Measurements from ENCODE around the gene EPHA7.

EPHA7 gene

GRCh38 chr6:93294879-93295278 lies 124.5 kb downstream of the EPHA7 start:
- Histone ChIP-seq H3K9me3 (no peaks in the 10 kb centered on the region), H3K4me3 (no peak overlapping the region), H3K36me3 (replicated peaks) (no peaks in the 10 kb centered on the region), H3K4me1 (peaks cover 3% of the 10 kb centered on the region; the same call in 1 of the 2 replicates), H3K27me3 (ENCODE audit: low read depth) (no peaks in the 10 kb centered on the region)
- in situ Hi-C loops (cut with MboI; ENCODE audit: low sequenced_read_pairs): no loop called here
- no peak for DNase-seq (ENCODE audit: low spot score in 2 of 2)

- DNase-seq (ENCODE audit: low spot score in 2 of 2): no peak
- Histone ChIP-seq H3K27me3 (ENCODE audit: low read depth) (no peaks in the 10 kb centered on the region), H3K4me1 (peaks cover 3% of the 10 kb centered on the region; the same call in 1 of the 2 replicates), H3K4me3 (no peak overlapping the region), H3K36me3 (replicated peaks) (no peaks in the 10 kb centered on the region), H3K9me3 (no peaks in the 10 kb centered on the region)
- in situ Hi-C loops (cut with MboI; ENCODE audit: low sequenced_read_pairs): no loop called here
Measured at GRCh38 chr6:93293872-93294271, 125.5 kb downstream of the EPHA7 start.

- Histone ChIP-seq H3K4me3 (no peak overlapping the region), H3K36me3 (replicated peaks) (no peaks in the 10 kb centered on the region), H3K4me1 (peaks cover 3% of the 10 kb centered on the region; the same call in 1 of the 2 replicates), H3K27me3 (ENCODE audit: low read depth) (no peaks in the 10 kb centered on the region), H3K9me3 (no peaks in the 10 kb centered on the region)
- peak in 1 of 2 experiments; percentile 34 for DNase-seq (ENCODE audit: low spot score in 2 of 2)
- in situ Hi-C loops (cut with MboI; ENCODE audit: low sequenced_read_pairs): no loop called here
Measured at GRCh38 chr6:93293460-93293859, 125.9 kb downstream of the EPHA7 start.

- in situ Hi-C loops (cut with MboI; ENCODE audit: low sequenced_read_pairs): no loop called here
- Histone ChIP-seq H3K36me3 (replicated peaks) (no peaks in the 10 kb centered on the region), H3K4me1 (peaks cover 16% of the 10 kb centered on the region), H3K9me3 (no peaks in the 10 kb centered on the region), H3K4me3 (no peak overlapping the region), H3K27me3 (ENCODE audit: low read depth) (no peaks in the 10 kb centered on the region)
- DNase-seq (ENCODE audit: low spot score in 2 of 2): no peak
Measured at GRCh38 chr6:93282521-93283031, 136.8 kb downstream of the EPHA7 start.

- Histone ChIP-seq H3K4me3 (no peak overlapping the region), H3K27me3 (ENCODE audit: low read depth) (no peaks in the 10 kb centered on the region), H3K36me3 (replicated peaks) (no peaks in the 10 kb centered on the region), H3K4me1 (peaks cover 16% of the 10 kb centered on the region), H3K9me3 (no peaks in the 10 kb centered on the region)
- DNase-seq (ENCODE audit: low spot score in 2 of 2): peak in 1 of 2 experiments; percentile 91
- in situ Hi-C loops (cut with MboI; ENCODE audit: low sequenced_read_pairs): no loop called here
Measured at GRCh38 chr6:93278241-93278640, 141.1 kb downstream of the EPHA7 start.

- Histone ChIP-seq H3K27me3 (ENCODE audit: low read depth) (no peaks in the 10 kb centered on the region), H3K9me3 (no peaks in the 10 kb centered on the region), H3K4me3 (no peak overlapping the region), H3K36me3 (replicated peaks) (no peaks in the 10 kb centered on the region), H3K4me1 (peaks cover 3% of the 10 kb centered on the region)
- in situ Hi-C loops (cut with MboI; ENCODE audit: low sequenced_read_pairs): no loop called here
- no peak for DNase-seq (ENCODE audit: low spot score in 2 of 2)
Measured at GRCh38 chr6:93272896-93273295, 146.5 kb downstream of the EPHA7 start.

GRCh38 chr6:93272211-93272610 lies 147.1 kb downstream of the EPHA7 start:
- in situ Hi-C loops (cut with MboI; ENCODE audit: low sequenced_read_pairs): no loop called here
- H3K27me3 ChIP-seq (ENCODE audit: low read depth): no peaks in the 10 kb centered on the region
- no peaks in the 10 kb centered on the region for H3K4me1 ChIP-seq
- no peak overlapping the region for H3K4me3 ChIP-seq
- H3K9me3 ChIP-seq: no peaks in the 10 kb centered on the region
- DNase-seq (ENCODE audit: low spot score in 2 of 2): no peak
- H3K36me3 ChIP-seq (replicated peaks): no peaks in the 10 kb centered on the region

- no peaks in the 10 kb centered on the region for H3K36me3 ChIP-seq (replicated peaks)
- in situ Hi-C loops (cut with MboI; ENCODE audit: low sequenced_read_pairs): no loop called here
- H3K4me1 ChIP-seq: peaks cover 11% of the 10 kb centered on the region
- H3K27me3 ChIP-seq (ENCODE audit: low read depth): no peaks in the 10 kb centered on the region
- no peaks in the 10 kb centered on the region for H3K9me3 ChIP-seq
- H3K4me3 ChIP-seq: no peak overlapping the region
- DNase-seq (ENCODE audit: low spot score in 2 of 2): no peak
Measured at GRCh38 chr6:93266116-93266817, 153.1 kb downstream of the EPHA7 start.

GRCh38 chr6:93260881-93261280 lies 158.5 kb downstream of the EPHA7 start:
- Histone ChIP-seq H3K9me3 (no peaks in the 10 kb centered on the region), H3K27me3 (ENCODE audit: low read depth) (no peaks in the 10 kb centered on the region), H3K4me3 (no peak overlapping the region), H3K4me1 (peaks cover 11% of the 10 kb centered on the region), H3K36me3 (replicated peaks) (no peaks in the 10 kb centered on the region)
- no peak for DNase-seq (ENCODE audit: low spot score in 2 of 2)
- in situ Hi-C loops (cut with MboI; ENCODE audit: low sequenced_read_pairs): no loop called here

GRCh38 chr6:93259332-93259731 lies 160.0 kb downstream of the EPHA7 start:
- H3K36me3 ChIP-seq (replicated peaks): no peaks in the 10 kb centered on the region
- no peaks in the 10 kb centered on the region for H3K27me3 ChIP-seq (ENCODE audit: low read depth)
- in situ Hi-C loops (cut with MboI; ENCODE audit: low sequenced_read_pairs): no loop called here
- no peak for DNase-seq (ENCODE audit: low spot score in 2 of 2)
- H3K4me3 ChIP-seq: no peak overlapping the region
- H3K4me1 ChIP-seq: peaks cover 2% of the 10 kb centered on the region; the same call in 1 of the 2 replicates
- H3K9me3 ChIP-seq: no peaks in the 10 kb centered on the region

- no peak for DNase-seq (ENCODE audit: low spot score in 2 of 2)
- H3K27me3 ChIP-seq (ENCODE audit: low read depth): no peaks in the 10 kb centered on the region
- no peak overlapping the region for H3K4me3 ChIP-seq
- in situ Hi-C loops (cut with MboI; ENCODE audit: low sequenced_read_pairs): no loop called here
- H3K36me3 ChIP-seq (replicated peaks): no peaks in the 10 kb centered on the region
- no peaks in the 10 kb centered on the region for H3K9me3 ChIP-seq
- no peaks in the 10 kb centered on the region for H3K4me1 ChIP-seq
Measured at GRCh38 chr6:93252930-93253329, 166.4 kb downstream of the EPHA7 start.

GRCh38 chr6:93248631-93249030 lies 170.7 kb downstream of the EPHA7 start:
- in situ Hi-C loops (cut with MboI; ENCODE audit: low sequenced_read_pairs): no loop called here
- no peaks in the 10 kb centered on the region for H3K4me1 ChIP-seq
- H3K27me3 ChIP-seq (ENCODE audit: low read depth): no peaks in the 10 kb centered on the region
- no peak for DNase-seq (ENCODE audit: low spot score in 2 of 2)
- no peak overlapping the region for H3K4me3 ChIP-seq
- H3K9me3 ChIP-seq: no peaks in the 10 kb centered on the region
- H3K36me3 ChIP-seq (replicated peaks): no peaks in the 10 kb centered on the region

- no peak overlapping the region for H3K4me3 ChIP-seq
- H3K9me3 ChIP-seq: no peaks in the 10 kb centered on the region
- H3K4me1 ChIP-seq: peaks cover 39% of the 10 kb centered on the region
- H3K27me3 ChIP-seq (ENCODE audit: low read depth): no peaks in the 10 kb centered on the region
- peak in 1 of 2 experiments; percentile 53 for DNase-seq (ENCODE audit: low spot score in 2 of 2)
- no peaks in the 10 kb centered on the region for H3K36me3 ChIP-seq (replicated peaks)
- in situ Hi-C loops (cut with MboI; ENCODE audit: low sequenced_read_pairs): no loop called here
Measured at GRCh38 chr6:93243231-93243778, 176.1 kb downstream of the EPHA7 start.

GRCh38 chr6:93242049-93242448 lies 177.3 kb downstream of the EPHA7 start:
- H3K27me3 ChIP-seq (ENCODE audit: low read depth): no peaks in the 10 kb centered on the region
- H3K36me3 ChIP-seq (replicated peaks): no peaks in the 10 kb centered on the region
- peaks cover 39% of the 10 kb centered on the region for H3K4me1 ChIP-seq
- H3K9me3 ChIP-seq: no peaks in the 10 kb centered on the region
- peak in 1 of 2 experiments; percentile 63 for DNase-seq (ENCODE audit: low spot score in 2 of 2)
- in situ Hi-C loops (cut with MboI; ENCODE audit: low sequenced_read_pairs): no loop called here
- H3K4me3 ChIP-seq: no peak overlapping the region
